DMS79 (cell line): Measurements from ENCODE around the gene FAM81B.
"Not testable (repeated sequence)": the region's sequence is repeated elsewhere in the genome, so short reads cannot be mapped to it uniquely, and the experiment has no call there.

ENCODE experiments used
- DNase-seq: peaks from one replicate; lab custom pipeline; 2025; lab: John Stamatoyannopoulos, UW

The FAM81B gene

GRCh38 chr5:95390812-95391492, at the start of gene FAM81B:
Gene FAM81B, plus strand, starts transcription at chr5:95391366. Its CDS starts 24 bp downstream, at chr5:95391390.
- DNase-seq: no peak

GRCh38 chr5:95341444-95341843, 49.7 kb upstream of the FAM81B start:
- not testable (repeated sequence) for DNase-seq

- DNase-seq: no peak
Observed at GRCh38 chr5:95347506-95348120, 43.6 kb upstream of the FAM81B start.

- DNase-seq: no peak
Observed at GRCh38 chr5:95350631-95351030, 40.5 kb upstream of the FAM81B start.

GRCh38 chr5:95352691-95353090, 38.5 kb upstream of the FAM81B start:
- no peak for DNase-seq

GRCh38 chr5:95358320-95358719, 32.8 kb upstream of the FAM81B start:
- DNase-seq: no peak

- no peak for DNase-seq
Observed at GRCh38 chr5:95358848-95359247, 32.3 kb upstream of the FAM81B start.

GRCh38 chr5:95360667-95361066, 30.5 kb upstream of the FAM81B start:
- DNase-seq: not testable (repeated sequence)

- no peak for DNase-seq
Observed at GRCh38 chr5:95365302-95366095, 25.7 kb upstream of the FAM81B start.

- DNase-seq: no peak
Observed at GRCh38 chr5:95369782-95370181, 21.4 kb upstream of the FAM81B start.

DNA sequence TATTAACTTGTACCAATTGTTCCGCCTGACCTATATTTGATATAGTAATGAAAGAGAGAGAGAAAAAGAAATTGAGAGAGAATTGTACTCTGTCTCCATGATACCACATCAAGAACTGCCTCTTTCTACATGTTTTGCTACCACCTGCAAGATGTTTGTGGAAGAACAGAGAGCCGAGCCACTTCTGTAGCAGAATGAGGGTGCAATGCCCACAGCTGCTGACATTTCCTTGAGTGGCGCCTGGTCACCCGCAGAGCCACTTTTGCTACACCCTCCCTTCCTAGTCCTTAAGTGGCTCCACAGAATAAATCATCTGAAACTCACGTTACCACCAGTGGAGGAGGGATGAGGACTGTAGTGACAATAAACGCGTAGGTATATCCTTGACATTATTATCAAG, 17.1 kb upstream of the FAM81B start:
- DNase-seq: no peak

DNA sequence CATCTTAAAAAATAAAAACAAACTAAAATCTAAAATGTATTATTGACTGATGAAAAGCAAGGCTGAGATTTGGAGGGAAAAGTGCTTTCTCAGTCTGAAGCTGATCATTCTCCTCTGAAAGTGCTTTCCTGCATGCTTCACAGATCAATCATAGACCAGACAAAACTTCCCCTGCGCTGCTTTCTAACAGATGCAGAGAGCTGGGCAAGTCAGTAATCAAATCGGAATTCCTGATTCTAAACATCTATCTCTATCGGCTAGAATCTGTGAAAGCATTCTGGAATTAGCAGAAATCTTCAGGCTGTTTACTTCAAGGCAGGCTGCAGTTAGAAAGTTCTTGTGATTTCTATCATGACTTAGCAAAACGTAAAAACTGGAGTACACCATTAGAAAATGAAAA, 15.6 kb upstream of the FAM81B start:
- no peak for DNase-seq

DNA sequence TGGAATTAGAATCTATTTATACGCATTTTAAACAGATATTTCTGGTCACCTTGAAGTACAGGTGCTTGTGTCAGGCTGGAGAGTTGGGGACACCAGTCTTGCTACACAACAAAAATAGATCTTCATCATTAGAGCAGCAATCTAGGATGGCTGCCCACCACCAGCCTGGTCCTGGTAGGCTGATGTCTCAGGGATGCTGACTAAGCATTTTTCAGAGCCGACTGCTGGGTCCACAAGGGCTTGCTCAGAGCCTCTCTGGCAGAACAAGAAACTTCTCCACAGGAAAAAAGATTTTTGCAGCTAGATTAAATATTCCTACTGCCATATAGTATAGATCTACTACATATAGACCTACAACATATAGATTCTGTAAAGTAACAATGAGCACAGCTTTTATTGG, 12.0 kb upstream of the FAM81B start:
- DNase-seq: no peak

GRCh38 chr5:95380103-95380628, 11.0 kb upstream of the FAM81B start:
- no peak for DNase-seq

- peak; percentile 30 for DNase-seq
Observed at GRCh38 chr5:95382801-95383200, 8.4 kb upstream of the FAM81B start.

- DNase-seq: no peak
Observed at GRCh38 chr5:95384485-95385213, 6.5 kb upstream of the FAM81B start.

DNA sequence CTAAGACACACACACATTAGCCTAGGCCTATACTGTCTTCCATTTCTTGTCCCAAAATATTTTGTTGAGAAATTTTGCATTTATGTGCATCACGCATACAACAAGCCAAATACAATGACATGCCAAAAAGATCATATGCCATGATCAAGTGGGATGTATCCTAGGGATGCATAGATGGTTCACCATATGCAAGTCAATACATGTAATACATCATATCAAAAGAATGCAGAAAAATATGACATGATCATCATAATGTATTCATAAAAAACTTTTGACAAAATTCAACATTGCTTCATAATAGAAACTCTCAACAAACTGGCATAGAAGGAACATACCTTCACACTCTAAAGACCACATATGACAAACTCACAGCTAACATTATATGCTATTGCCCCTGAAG, 5.8 kb upstream of the FAM81B start:
- DNase-seq: no peak

- not testable (repeated sequence) for DNase-seq
Observed at GRCh38 chr5:95391965-95392364, 799 bp downstream of the FAM81B start.

DNA sequence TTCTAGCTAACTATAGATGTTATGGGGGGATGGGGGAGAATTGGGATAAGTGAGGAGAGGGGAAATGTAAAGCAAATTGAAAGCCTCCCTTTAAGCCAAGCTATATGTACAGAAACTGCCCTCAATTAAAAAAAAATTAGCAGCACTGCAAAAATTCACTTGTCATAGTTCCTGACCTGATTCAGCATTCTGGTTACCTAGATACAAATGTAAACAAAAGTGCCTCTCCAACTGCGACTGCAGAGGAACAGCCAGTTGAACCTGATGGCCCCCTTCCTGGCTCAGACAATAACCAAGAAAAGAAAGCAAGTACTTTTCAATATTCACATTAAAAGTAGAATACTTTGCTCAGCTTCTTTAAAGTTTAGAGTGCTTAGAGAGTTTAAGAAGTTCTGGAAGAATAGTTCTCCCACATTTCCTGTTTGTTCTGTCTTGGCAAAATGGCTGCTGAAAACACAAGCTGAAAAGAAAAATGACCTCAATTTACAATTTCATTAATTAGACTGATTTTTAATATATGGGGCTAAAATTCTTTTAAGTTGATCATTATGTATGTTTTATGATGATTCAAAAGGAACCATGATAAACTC, 1.5 kb downstream of the FAM81B start:
- no peak for DNase-seq

DNA sequence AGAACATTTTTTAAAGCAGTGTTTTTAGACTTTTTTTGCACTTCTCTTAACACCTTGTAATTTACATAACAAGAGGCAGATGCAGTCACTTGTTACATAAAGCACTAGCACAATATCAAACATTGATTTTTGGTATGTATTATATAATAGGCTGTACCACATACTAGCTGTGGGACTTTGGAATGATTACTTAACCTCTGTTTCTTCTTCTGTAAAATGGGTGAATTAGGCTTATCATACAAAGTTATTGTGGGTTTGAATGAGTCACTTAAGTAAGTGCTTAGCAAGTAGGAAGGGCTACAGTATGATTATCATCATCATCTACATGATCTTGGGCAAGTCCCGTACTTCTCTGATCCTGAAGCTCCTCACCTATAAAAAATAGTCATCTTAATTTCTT, 2.1 kb downstream of the FAM81B start:
- no peak for DNase-seq

- DNase-seq: no peak
Observed at GRCh38 chr5:95398989-95399388, 7.8 kb downstream of the FAM81B start.

GRCh38 chr5:95401626-95402025, 10.5 kb downstream of the FAM81B start:
- DNase-seq: no peak
